ENCODE data around the gene TRMO.

GRCh38 chr9:97876061-97876460 lies 46.2 kb downstream of the TRMO start:
- TF ChIP-seq CTCF (IDR thresholded peaks at IDR 0.05; ENCODE audit: low read depth, low read length, poor library complexity, severe bottlenecking) (no peak), EZH2phosphoT487 (IDR thresholded peaks at IDR 0.05; ENCODE audit: borderline replicate concordance, low read length) (no peak)

Measured in DOHH2 (cell line).